ENCODE results near the gene HOXB3. TPM values are rescaled to one million over a fixed set of nuclear protein-coding genes. Genes with fewer than 3 reads are reported as not detected.

The HOXB3 gene
- total and polyA plus RNA-seq, 2 of the 13 experiments (the other 11 are each of a cell fraction or from before 2014, with no cell fraction given): not detected

GRCh38 chr17:48545539-48545938, 44.5 kb downstream of the HOXB3 start:
- Histone ChIP-seq H3K9me3 (ENCODE audit: low read length) (no peaks in the 10 kb centered on the region), H4K20me1 (ENCODE audit: insufficient read depth, low read length) (no peaks in the 10 kb centered on the region; the same call in 1 of the 2 replicates), H3K4me3 (replicated peaks in 1 of 3; ENCODE audit: insufficient read depth in 1 of 3, low read depth in 2 of 3, low read length in 3 of 3) (no peak overlapping the region), H2AFZ (ENCODE audit: low read length) (no peak overlapping the region), H3K36me3 (replicated peaks in 1 of 2; ENCODE audit: control insufficient read depth in 1 of 2, insufficient read depth in 2 of 2, low read length in 2 of 2) (no peaks in the 10 kb centered on the region), H3K4me2 (ENCODE audit: low read depth, low read length) (no peak overlapping the region), H3K4me1 (ENCODE audit: insufficient read depth, low read length) (no peaks in the 10 kb centered on the region), H3K27me3 (ENCODE audit: control insufficient read depth in 1 of 2, insufficient read depth in 2 of 2, low read length in 2 of 2) (peaks cover 11 to 96% of the 10 kb centered on the region in 2 experiments), H3K27ac (ENCODE audit: extremely low read length, insufficient read depth, low read length) (no peak overlapping the region), H3K9ac (ENCODE audit: insufficient read depth, low read depth, low read length) (no peak overlapping the region), H3K79me2 (ENCODE audit: insufficient read depth, low read length) (no peaks in the 10 kb centered on the region)
- WGBS (ENCODE audit: low lambda C conversion rate): 0% methylated on average over 1 of the region's 1 CpG
- CTCF ChIA-PET (ENCODE audit: low intra/inter-chr PET ratio, low total read pairs): no interaction called here
- POLR2A ChIA-PET: no interaction called here
- intact Hi-C loops (cut with micrococcal nuclease; ENCODE audit: unreplicated experiment) (no loop called here), in situ Hi-C loops (cut with HindIII; ENCODE audit: extremely low pct_ligation_motif_present, low pct_unique_long_range_greater_than_20kb) (no loop called here)
- TF ChIP-seq JARID2 (CRISPR knock-in tag; IDR thresholded peaks at IDR 0.05; ENCODE audit: insufficient replicate concordance): no peak
- no peak for TF ChIP-seq FOXO1 (CRISPR knock-in tag; IDR thresholded peaks at IDR 0.05)
- TF ChIP-seq DNMT3B (CRISPR knock-in tag; conservative IDR thresholded peaks at IDR 0.05): no peak
- TF ChIP-seq CEBPG (CRISPR knock-in tag; IDR thresholded peaks at IDR 0.05): no peak
- no peak for TF ChIP-seq ZSCAN9 (CRISPR knock-in tag; IDR thresholded peaks at IDR 0.05; ENCODE audit: borderline replicate concordance)
- no peak for TF ChIP-seq GFI1 (CRISPR knock-in tag; IDR thresholded peaks at IDR 0.05; ENCODE audit: borderline replicate concordance)
- TF ChIP-seq ZNF446 (CRISPR knock-in tag; IDR thresholded peaks at IDR 0.05): no peak
- TF ChIP-seq HBP1 (CRISPR knock-in tag; IDR thresholded peaks at IDR 0.05; ENCODE audit: low read depth): no peak
- TF ChIP-seq CENPT (CRISPR knock-in tag; IDR thresholded peaks at IDR 0.05; ENCODE audit: low read depth): no peak
- no peak for TF ChIP-seq ZNF496 (CRISPR knock-in tag; IDR thresholded peaks at IDR 0.05; ENCODE audit: insufficient replicate concordance)
- no peak for TF ChIP-seq MIER2 (CRISPR knock-in tag; IDR thresholded peaks at IDR 0.05)
- no TSS peak for BruUV-seq (replicated peaks)
- DNase-seq (ENCODE audit: low spot score): no peak
- no peak for ATAC-seq
- FAIRE-seq: no peak
